GM23248 (cell line): ENCODE data around the gene SYCE1L.

Experiments used
- EZH2 ChIP-seq: fragments of 200-600 bp; sonication (generic); IDR thresholded peaks from 2 replicates; pipeline ENCODE4 v1.6.1; 2018; ENCODE audit warnings: antibody characterized with exemption, mild to moderate bottlenecking; ENCODE audit not compliant: insufficient read depth, poor library complexity, severe bottlenecking
- EZH2phosphoT487 ChIP-seq: fragments of 200-600 bp; sonication (generic); IDR thresholded peaks from 2 replicates; pipeline ENCODE4 v1.6.1; 2018; ENCODE audit warnings: antibody characterized with exemption, moderate library complexity, mild to moderate bottlenecking, low read depth; ENCODE audit not compliant: insufficient read depth

GRCh38 chr16:77183137-77183536 lies 16.1 kb upstream of the SYCE1L start:
- TF ChIP-seq EZH2phosphoT487, result no peak
- no peak for TF ChIP-seq EZH2
